ACC112 (cell line): ENCODE results near the gene SYNJ2.

Experiments used
- H2AFZ ChIP-seq: fragments of 200-600 bp; sonication (generic); one replicate; pipeline ENCODE4 v1.6.0; 2017; ENCODE audit warnings: antibody characterized with exemption, low read length; ENCODE audit not compliant: unreplicated experiment
- H3K27ac ChIP-seq: fragments of 200-600 bp; sonication (generic); 2 replicates; pipeline ENCODE4 v1.5.1; 2014; ENCODE audit warnings: low read depth, mild to moderate bottlenecking, antibody characterized with exemption, low read length, moderate library complexity
- H3K27me3 ChIP-seq: fragments of 200-600 bp; sonication (generic); 2 replicates; pipeline ENCODE4 v1.6.1; 2014; ENCODE audit warnings: mild to moderate bottlenecking, antibody characterized with exemption, low read length, moderate library complexity, mixed read lengths; ENCODE audit not compliant: insufficient read depth
- H3K36me3 ChIP-seq: fragments of 200-600 bp; sonication (generic); 2 replicates; pipeline ENCODE4 v1.6.1; 2016; ENCODE audit warnings: mild to moderate bottlenecking, antibody characterized with exemption, low read length, moderate library complexity, mixed read lengths; ENCODE audit not compliant: insufficient read depth
- H3K4me1 ChIP-seq: fragments of 200-600 bp; sonication (generic); one replicate; pipeline ENCODE4 v1.6.1; 2016; ENCODE audit warnings: low read length, mixed read lengths; ENCODE audit not compliant: insufficient read depth, unreplicated experiment, control insufficient read depth
- H3K4me3 ChIP-seq: fragments of 200-600 bp; sonication (generic); 2 replicates; pipeline ENCODE4 v1.5.1; 2014; ENCODE audit warnings: mild to moderate bottlenecking, low read depth, low read length
- H3K79me2 ChIP-seq: fragments of 200-600 bp; sonication (generic); one replicate; pipeline ENCODE4 v1.6.0; 2016; ENCODE audit warnings: low read length; ENCODE audit not compliant: control insufficient read depth, unreplicated experiment, insufficient read depth

The SYNJ2 gene

DNA sequence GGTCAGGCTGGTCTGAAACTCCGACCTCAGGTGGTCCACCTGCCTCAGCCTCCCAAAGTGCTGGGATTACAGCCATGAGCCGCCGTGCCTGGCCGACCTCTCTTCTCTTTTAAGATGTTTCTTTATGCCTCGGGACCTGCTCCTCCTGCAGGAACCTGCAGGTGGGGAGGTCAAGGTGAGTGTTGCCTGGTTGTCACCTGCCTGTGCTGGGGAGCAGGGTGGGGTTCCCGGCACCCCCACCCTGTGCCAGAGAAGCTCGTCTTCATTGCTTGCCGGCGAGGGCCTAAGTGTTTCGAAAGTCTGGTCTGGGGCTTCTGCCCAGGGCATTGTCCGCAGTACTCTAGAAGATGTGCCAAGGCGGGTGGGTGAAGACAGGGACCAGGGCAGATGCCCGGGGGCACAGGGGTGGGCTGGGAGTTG is 36.0 kb downstream of the SYNJ2 start:
- H3K79me2 ChIP-seq = peaks cover 76% of the 10 kb centered on the region
- H3K36me3 ChIP-seq = peaks cover 32% of the 10 kb centered on the region
- H2AFZ ChIP-seq = no peak overlapping the region
- H3K27ac ChIP-seq = no peak overlapping the region
- no peaks in the 10 kb centered on the region for H3K27me3 ChIP-seq
- no peak overlapping the region for H3K4me3 ChIP-seq
- H3K4me1 ChIP-seq = peaks cover 28% of the 10 kb centered on the region

DNA sequence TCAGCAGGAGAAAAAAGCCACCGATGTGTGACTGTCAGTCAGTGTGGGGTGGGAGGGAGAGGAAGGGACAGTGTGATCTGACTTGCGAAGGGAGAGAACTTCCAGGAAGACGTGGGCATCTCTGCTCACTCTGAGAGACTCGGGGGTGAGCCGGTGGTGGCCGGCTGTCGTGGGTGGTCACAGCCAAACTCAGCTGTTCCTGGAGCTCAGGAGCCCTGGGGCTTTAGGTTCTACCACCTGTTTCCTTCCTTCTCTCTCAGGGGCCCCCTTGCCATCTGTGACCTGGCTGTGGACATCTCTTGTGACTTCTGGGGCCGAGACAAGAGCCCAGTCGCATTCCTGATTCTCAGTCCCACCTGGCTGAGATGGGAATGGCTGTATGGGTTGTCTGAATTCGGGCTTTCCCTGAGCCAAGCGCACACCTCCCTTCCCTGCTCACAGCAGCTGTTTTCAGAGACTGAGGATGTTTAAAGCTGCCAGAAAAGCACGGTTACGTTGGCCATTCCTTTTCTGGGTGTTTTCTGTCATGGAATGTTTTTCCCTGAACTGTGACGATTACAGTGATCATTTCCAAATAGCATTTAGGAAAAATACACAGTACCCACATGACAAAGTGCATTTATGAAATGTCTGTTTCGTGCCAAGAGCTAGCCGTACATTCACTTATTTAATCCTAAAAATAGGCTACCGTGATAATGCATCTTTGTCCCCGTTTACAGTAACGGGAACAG is 36.5 kb downstream of the SYNJ2 start:
- Histone ChIP-seq H3K27ac (0 out of 2 replicates have a peak overlapping the region, but pooled peaks have one; percentile 16), H3K4me3 (no peak overlapping the region), H3K79me2 (peaks cover 70% of the 10 kb centered on the region), H3K36me3 (peaks cover 32% of the 10 kb centered on the region), H3K27me3 (no peaks in the 10 kb centered on the region), H2AFZ (no peak overlapping the region), H3K4me1 (peaks cover 28% of the 10 kb centered on the region)

DNA sequence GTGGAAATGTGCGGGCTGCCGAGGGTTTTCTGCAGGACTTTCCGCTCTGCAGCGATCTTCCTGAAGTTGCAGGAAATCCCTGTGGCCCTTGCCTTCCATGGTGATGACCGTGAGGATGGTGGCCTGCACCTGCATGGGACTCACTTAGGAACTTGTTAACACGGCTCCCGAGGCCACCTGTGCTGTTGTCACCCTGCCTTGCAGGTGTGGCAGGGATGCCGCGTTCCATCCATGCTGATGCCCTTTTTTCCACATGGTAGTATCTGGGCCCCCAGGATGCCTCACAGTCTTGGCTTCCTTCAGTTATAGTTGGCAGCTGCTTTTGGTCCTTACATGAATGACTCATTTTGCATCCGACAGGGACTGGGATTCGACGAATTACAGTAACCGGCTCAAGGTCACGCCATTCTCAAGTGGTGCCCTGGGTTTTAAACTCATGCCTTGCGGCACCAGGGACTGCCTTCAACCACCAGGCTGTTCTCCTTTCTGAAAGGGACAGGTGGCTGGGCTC is 37.2 kb downstream of the SYNJ2 start:
- Histone ChIP-seq H2AFZ (no peak overlapping the region), H3K79me2 (peaks cover 63% of the 10 kb centered on the region), H3K4me1 (peaks cover 28% of the 10 kb centered on the region), H3K27me3 (no peaks in the 10 kb centered on the region), H3K36me3 (peaks cover 32% of the 10 kb centered on the region), H3K4me3 (no peak overlapping the region), H3K27ac (peak overlapping the region; percentile 60)

GRCh38 chr6:158019416-158019815 is 37.8 kb downstream of the SYNJ2 start:
- H3K79me2 ChIP-seq = peaks cover 58% of the 10 kb centered on the region
- peaks cover 24% of the 10 kb centered on the region for H3K4me1 ChIP-seq
- peak overlapping the region; percentile 60 for H3K27ac ChIP-seq
- H3K4me3 ChIP-seq = no peak overlapping the region
- no peaks in the 10 kb centered on the region for H3K27me3 ChIP-seq
- H2AFZ ChIP-seq = no peak overlapping the region
- peaks cover 32% of the 10 kb centered on the region for H3K36me3 ChIP-seq

- no peak overlapping the region for H2AFZ ChIP-seq
- peaks cover 32% of the 10 kb centered on the region for H3K36me3 ChIP-seq
- H3K27me3 ChIP-seq = no peaks in the 10 kb centered on the region
- H3K4me3 ChIP-seq = no peak overlapping the region
- peaks cover 53% of the 10 kb centered on the region for H3K79me2 ChIP-seq
- H3K27ac ChIP-seq = no peak overlapping the region
- H3K4me1 ChIP-seq = peaks cover 20% of the 10 kb centered on the region
These were observed 38.6 kb downstream of the SYNJ2 start for GRCh38 chr6:158020272-158020711.

- Histone ChIP-seq H2AFZ (no peak overlapping the region), H3K36me3 (peaks cover 32% of the 10 kb centered on the region), H3K4me1 (peaks cover 18% of the 10 kb centered on the region), H3K27ac (no peak overlapping the region), H3K79me2 (peaks cover 48% of the 10 kb centered on the region), H3K4me3 (no peak overlapping the region), H3K27me3 (no peaks in the 10 kb centered on the region)
These were observed 39.1 kb downstream of the SYNJ2 start for GRCh38 chr6:158020811-158021210.

DNA sequence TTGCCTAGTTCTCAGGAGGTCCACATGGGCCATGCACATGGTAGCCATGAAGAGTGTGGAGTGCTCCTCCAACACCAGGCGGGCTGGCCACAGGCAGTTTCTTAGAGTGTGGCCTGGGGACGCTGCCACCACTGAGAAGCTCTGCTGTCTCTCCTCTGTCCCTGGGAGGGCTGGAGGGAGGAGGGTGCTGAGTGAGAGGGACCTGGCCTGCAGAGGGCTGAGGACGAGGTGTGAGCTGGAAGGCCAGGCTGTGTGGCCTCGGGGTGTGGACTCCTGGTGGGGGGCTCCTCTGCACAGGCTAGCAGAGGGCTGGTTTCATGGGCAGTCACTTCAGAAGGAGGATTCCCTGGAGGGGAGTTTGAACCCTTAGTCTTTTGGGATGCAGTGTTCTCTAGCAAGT is 39.7 kb downstream of the SYNJ2 start:
- H3K79me2 ChIP-seq = peaks cover 44% of the 10 kb centered on the region
- no peak overlapping the region for H3K27ac ChIP-seq
- no peak overlapping the region for H3K4me3 ChIP-seq
- peaks cover 32% of the 10 kb centered on the region for H3K36me3 ChIP-seq
- H3K4me1 ChIP-seq = peaks cover 20% of the 10 kb centered on the region
- H3K27me3 ChIP-seq = no peaks in the 10 kb centered on the region
- H2AFZ ChIP-seq = no peak overlapping the region

- peaks cover 32% of the 10 kb centered on the region for H3K36me3 ChIP-seq
- H3K79me2 ChIP-seq = peaks cover 41% of the 10 kb centered on the region
- H3K27me3 ChIP-seq = no peaks in the 10 kb centered on the region
- no peak overlapping the region for H3K4me3 ChIP-seq
- H3K4me1 ChIP-seq = peaks cover 27% of the 10 kb centered on the region
- no peak overlapping the region for H2AFZ ChIP-seq
- H3K27ac ChIP-seq = no peak overlapping the region
These were observed 40.4 kb downstream of the SYNJ2 start for GRCh38 chr6:158021814-158022748.

GRCh38 chr6:158022749-158023596 is 41.3 kb downstream of the SYNJ2 start:
- Histone ChIP-seq H3K4me1 (peaks cover 36% of the 10 kb centered on the region), H2AFZ (no peak overlapping the region), H3K27me3 (no peaks in the 10 kb centered on the region), H3K79me2 (peaks cover 49% of the 10 kb centered on the region), H3K36me3 (peaks cover 28% of the 10 kb centered on the region), H3K4me3 (no peak overlapping the region), H3K27ac (peak overlapping the region; percentile 4; the same call in 1 of the 2 replicates)

GRCh38 chr6:158023597-158023939 is 41.9 kb downstream of the SYNJ2 start:
- Histone ChIP-seq H3K4me1 (peaks cover 41% of the 10 kb centered on the region), H3K4me3 (no peak overlapping the region), H3K27me3 (no peaks in the 10 kb centered on the region), H3K36me3 (peaks cover 22% of the 10 kb centered on the region), H3K79me2 (peaks cover 52% of the 10 kb centered on the region), H2AFZ (no peak overlapping the region), H3K27ac (peak overlapping the region; percentile 4; the same call in 1 of the 2 replicates)
